IPS-15b (cell line): Measurements from ENCODE around the gene CYP2F1.
"Not testable (repeated sequence)": the region's sequence is repeated elsewhere in the genome, so short reads cannot be mapped to it uniquely, and the experiment has no call there.

Experiments
- H3K27me3 ChIP-seq: one replicate; pipeline ENCODE4 v1.6.1; 2013; ENCODE audit warnings: low read length; ENCODE audit not compliant: control insufficient read depth, insufficient read depth
- H3K36me3 ChIP-seq: one replicate; pipeline ENCODE4 v1.6.1; 2013; ENCODE audit warnings: low read length; ENCODE audit not compliant: control insufficient read depth, insufficient read depth
- H3K4me1 ChIP-seq: one replicate; pipeline ENCODE4 v1.6.1; 2013; ENCODE audit warnings: mild to moderate bottlenecking, low read length; ENCODE audit not compliant: control insufficient read depth, insufficient read depth
- H3K4me3 ChIP-seq: one replicate; pipeline ENCODE4 v1.5.1; 2013; ENCODE audit warnings: low read depth, low read length
- H3K9ac ChIP-seq: one replicate; pipeline ENCODE4 v1.6.1; 2013; ENCODE audit warnings: low read depth, mild to moderate bottlenecking, low read length
- H3K9me3 ChIP-seq: one replicate; pipeline ENCODE4 v1.6.1; 2013; ENCODE audit warnings: mild to moderate bottlenecking, low read length; ENCODE audit not compliant: control insufficient read depth, insufficient read depth

CYP2F1 gene

DNA sequence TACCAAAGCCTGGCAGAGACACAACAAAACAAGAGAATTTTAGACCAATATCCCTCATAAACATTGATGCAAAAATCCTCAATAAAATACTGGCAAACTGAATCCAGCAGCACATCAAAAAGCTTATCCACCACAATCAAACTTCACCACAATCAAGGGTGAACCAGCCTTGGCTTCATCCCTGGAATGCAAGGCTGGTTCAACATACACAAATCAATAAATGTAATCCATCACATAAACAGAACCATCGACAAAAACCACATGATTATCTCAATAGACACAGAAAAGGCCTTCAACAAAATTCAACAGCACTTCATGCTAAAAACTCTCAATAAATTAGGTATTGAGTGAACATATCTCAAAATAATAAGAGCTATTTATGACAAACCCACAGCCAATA, 12.0 kb upstream of the CYP2F1 start:
- not testable (repeated sequence) for H3K27me3 ChIP-seq, H3K4me3 ChIP-seq, H3K36me3 ChIP-seq, H3K9ac ChIP-seq, H3K4me1 ChIP-seq, H3K9me3 ChIP-seq

- H3K27me3 ChIP-seq: no peaks in the 10 kb centered on the region
- no peaks in the 10 kb centered on the region for H3K9me3 ChIP-seq
- no peaks in the 10 kb centered on the region for H3K36me3 ChIP-seq
- no peak overlapping the region for H3K9ac ChIP-seq
- H3K4me3 ChIP-seq: no peak overlapping the region
- H3K4me1 ChIP-seq: no peaks in the 10 kb centered on the region
Observed at GRCh38 chr19:41106177-41106576, 8.1 kb upstream of the CYP2F1 start.

- Histone ChIP-seq H3K4me3 (no peak overlapping the region), H3K4me1 (no peaks in the 10 kb centered on the region), H3K27me3 (no peaks in the 10 kb centered on the region), H3K9ac (no peak overlapping the region), H3K9me3 (peaks cover 14% of the 10 kb centered on the region), H3K36me3 (no peaks in the 10 kb centered on the region)
Observed at GRCh38 chr19:41111296-41111695, 2.9 kb upstream of the CYP2F1 start.

DNA sequence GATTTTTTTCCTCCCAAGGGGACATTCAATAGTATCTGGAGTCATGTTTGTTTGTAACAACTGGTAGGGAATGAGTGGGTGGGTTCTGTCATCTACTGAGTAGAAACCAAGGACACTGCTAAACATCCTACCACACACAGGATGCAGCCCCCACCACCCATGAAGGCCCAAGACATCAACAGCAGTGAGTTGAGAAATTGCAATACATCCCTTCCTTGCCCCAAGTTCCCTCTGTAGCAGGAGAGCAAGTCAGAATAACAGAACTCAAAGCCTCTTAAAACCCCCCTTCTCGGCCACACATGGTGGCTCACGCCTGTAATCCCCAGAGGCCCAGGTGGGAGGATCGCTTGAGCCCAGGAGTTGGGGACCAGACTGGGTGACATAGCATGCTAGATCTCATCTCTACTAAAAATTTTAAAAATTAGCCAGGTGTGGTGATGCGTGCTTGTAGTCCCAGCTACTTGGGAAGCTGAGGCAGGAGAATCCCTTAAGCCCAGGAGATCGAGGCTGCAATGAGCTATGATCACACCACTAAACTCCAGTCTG, 2.4 kb upstream of the CYP2F1 start:
- no peak overlapping the region for H3K9ac ChIP-seq
- H3K9me3 ChIP-seq: peaks cover 14% of the 10 kb centered on the region
- no peak overlapping the region for H3K4me3 ChIP-seq
- H3K27me3 ChIP-seq: no peaks in the 10 kb centered on the region
- H3K36me3 ChIP-seq: no peaks in the 10 kb centered on the region
- H3K4me1 ChIP-seq: no peaks in the 10 kb centered on the region

- Histone ChIP-seq H3K4me1 (no peaks in the 10 kb centered on the region), H3K4me3 (no peak overlapping the region)
Observed at GRCh38 chr19:41112728-41113290, 1.4 kb upstream of the CYP2F1 start.

DNA sequence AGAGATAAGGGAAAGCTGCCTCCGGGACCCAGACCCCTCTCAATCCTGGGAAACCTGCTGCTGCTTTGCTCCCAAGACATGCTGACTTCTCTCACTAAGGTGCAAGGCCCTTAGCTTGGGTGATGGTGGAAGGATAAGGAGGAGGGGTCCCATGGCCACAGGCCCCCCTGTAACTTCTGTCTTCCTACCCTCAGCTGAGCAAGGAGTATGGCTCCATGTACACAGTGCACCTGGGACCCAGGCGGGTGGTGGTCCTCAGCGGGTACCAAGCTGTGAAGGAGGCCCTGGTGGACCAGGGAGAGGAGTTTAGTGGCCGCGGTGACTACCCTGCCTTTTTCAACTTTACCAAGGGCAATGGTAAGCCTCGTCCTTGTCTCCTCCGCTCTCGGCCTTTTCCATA, 2.0 kb downstream of the CYP2F1 start:
- Histone ChIP-seq H3K27me3 (no peaks in the 10 kb centered on the region), H3K9ac (no peak overlapping the region), H3K36me3 (no peaks in the 10 kb centered on the region), H3K4me1 (no peaks in the 10 kb centered on the region), H3K9me3 (peaks cover 14% of the 10 kb centered on the region), H3K4me3 (no peak overlapping the region)

More at GRCh38 chr19:41112728-41113290, 1.4 kb upstream of the CYP2F1 start:
- Histone ChIP-seq H3K36me3 (no peaks in the 10 kb centered on the region), H3K9me3 (peaks cover 14% of the 10 kb centered on the region), H3K9ac (no peak overlapping the region), H3K27me3 (no peaks in the 10 kb centered on the region)

DNA sequence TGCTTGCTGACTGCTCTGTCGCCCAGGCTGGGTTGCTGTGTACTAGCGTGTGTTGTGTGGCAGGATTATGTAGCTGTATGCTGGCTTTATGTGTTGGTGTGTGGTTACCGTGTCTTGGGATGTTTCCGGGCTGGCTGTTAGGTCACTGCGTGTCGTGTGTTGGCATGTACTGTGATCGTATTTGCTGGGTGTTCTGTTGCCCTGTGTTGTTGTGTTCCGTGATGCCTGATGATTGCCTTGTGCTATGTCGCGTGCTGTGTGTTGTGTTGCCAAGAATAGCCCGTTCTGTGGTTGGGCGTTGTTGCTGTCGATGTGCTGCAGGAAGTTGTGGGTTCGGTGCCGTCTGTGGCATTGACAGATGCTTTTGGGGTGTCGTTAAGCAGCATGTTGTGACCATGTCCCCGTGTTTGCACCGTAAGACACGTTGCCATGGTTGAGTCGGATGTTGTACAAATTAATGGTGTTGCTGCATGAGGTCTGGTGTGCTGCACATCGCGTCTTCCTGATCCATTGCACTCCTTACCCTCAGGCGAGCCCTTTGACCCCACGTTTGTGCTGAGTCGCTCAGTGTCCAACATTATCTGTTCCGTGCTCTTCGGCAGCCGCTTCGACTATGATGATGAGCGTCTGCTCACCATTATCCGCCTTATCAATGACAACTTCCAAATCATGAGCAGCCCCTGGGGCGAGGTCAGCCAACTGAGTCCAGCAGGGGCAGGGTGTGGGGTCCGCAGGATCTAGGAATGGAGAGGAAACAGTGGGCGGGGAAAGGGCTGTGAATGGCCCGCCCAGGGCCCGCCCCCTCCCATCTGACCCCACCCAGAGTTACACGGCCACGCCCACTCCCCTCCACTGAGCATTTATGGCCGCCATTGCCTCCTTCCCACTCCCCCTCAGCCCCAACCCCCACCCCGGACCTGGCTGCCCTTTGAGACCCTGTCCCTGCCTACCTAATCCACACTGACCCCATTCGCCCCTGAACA, 7.0 kb downstream of the CYP2F1 start:
- H3K4me3 ChIP-seq, H3K36me3 ChIP-seq, H3K9me3 ChIP-seq, H3K4me1 ChIP-seq, H3K9ac ChIP-seq, H3K27me3 ChIP-seq: not testable (repeated sequence)

DNA sequence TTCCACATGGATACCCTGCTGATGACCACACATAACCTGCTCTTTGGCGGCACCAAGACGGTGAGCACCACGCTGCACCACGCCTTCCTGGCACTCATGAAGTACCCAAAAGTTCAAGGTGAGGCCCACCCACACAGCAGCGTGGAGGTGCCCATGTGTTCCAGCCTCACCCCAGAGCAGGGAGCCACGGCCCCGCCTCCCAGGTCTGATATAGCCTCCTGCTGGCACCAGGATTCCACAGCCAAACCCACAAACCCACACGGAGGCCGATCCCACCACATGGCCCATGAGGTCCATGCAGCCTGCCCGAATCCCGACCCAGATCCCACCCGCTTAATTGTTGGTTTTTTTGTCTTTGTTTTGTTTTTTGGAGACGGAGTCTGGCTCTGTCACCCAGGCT, 8.6 kb downstream of the CYP2F1 start:
- H3K36me3 ChIP-seq, H3K27me3 ChIP-seq, H3K4me1 ChIP-seq, H3K9me3 ChIP-seq, H3K4me3 ChIP-seq, H3K9ac ChIP-seq: not testable (repeated sequence)

DNA sequence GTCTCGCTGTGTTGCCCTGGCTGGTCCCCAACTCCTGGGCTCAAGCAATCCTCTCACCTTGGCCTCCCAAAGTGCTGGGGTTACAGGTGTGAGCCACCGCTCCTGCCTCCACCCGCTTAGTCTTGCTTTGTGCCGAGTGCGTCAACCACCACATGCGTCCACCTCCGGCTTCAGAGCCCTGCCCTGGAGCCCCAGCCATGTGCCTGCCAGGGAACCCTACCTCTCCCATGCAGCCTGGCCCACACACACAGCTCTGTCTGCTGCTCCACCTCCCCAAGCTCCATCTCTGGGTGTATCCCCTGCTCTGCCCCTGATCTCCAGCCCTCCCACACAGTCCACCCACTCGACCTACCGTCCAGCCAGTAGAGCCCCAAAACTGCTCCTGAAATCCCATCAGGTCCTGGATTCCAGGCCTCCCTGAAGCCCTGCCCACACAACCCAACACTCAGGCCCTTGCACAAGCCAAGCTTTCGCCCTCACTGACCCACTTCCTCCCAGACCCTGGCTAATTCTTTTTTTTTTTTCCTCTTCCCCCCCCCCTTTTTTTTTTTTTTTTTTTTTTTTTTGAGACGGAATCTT, 9.6 kb downstream of the CYP2F1 start:
- H3K36me3 ChIP-seq: no peaks in the 10 kb centered on the region
- H3K4me1 ChIP-seq: no peaks in the 10 kb centered on the region
- H3K4me3 ChIP-seq: no peak overlapping the region
- H3K9ac ChIP-seq: no peak overlapping the region
- H3K27me3 ChIP-seq: peaks cover 2% of the 10 kb centered on the region
- no peaks in the 10 kb centered on the region for H3K9me3 ChIP-seq

DNA sequence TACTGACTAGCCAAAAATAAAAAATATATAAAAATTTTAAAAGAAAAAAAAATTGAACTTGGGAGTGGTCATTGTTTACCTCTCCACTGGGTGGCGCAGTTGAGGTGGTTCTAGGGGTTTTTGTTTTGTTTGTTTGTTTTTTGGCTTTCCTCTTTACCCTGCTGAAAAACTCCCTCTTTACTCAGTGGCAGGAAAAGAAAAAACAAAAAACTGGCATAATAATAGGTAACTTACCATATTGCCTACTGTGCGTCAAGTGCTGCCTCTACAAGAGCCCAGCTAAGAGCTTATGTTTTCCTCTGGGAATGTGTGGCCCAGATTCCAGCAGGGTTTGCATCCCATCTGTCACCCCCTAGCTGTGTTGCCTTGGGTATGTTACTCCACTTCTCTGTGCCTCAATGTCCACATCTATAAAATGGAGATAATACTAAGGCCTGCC, 12.6 kb downstream of the CYP2F1 start:
- not testable (repeated sequence) for H3K27me3 ChIP-seq, H3K36me3 ChIP-seq, H3K9me3 ChIP-seq, H3K4me1 ChIP-seq, H3K4me3 ChIP-seq, H3K9ac ChIP-seq

GRCh38 chr19:41127362-41127761, 13.1 kb downstream of the CYP2F1 start:
- not testable (repeated sequence) for H3K27me3 ChIP-seq, H3K4me1 ChIP-seq, H3K4me3 ChIP-seq, H3K9me3 ChIP-seq, H3K36me3 ChIP-seq, H3K9ac ChIP-seq
